NCI-H2081 (cell line): Measurements from ENCODE around the gene ADAM19.

Experiments used
- DNase-seq, 2 experiments: peaks; one replicate each; lab custom pipeline; 2025; lab: John Stamatoyannopoulos, UW

The ADAM19 gene, protein sequence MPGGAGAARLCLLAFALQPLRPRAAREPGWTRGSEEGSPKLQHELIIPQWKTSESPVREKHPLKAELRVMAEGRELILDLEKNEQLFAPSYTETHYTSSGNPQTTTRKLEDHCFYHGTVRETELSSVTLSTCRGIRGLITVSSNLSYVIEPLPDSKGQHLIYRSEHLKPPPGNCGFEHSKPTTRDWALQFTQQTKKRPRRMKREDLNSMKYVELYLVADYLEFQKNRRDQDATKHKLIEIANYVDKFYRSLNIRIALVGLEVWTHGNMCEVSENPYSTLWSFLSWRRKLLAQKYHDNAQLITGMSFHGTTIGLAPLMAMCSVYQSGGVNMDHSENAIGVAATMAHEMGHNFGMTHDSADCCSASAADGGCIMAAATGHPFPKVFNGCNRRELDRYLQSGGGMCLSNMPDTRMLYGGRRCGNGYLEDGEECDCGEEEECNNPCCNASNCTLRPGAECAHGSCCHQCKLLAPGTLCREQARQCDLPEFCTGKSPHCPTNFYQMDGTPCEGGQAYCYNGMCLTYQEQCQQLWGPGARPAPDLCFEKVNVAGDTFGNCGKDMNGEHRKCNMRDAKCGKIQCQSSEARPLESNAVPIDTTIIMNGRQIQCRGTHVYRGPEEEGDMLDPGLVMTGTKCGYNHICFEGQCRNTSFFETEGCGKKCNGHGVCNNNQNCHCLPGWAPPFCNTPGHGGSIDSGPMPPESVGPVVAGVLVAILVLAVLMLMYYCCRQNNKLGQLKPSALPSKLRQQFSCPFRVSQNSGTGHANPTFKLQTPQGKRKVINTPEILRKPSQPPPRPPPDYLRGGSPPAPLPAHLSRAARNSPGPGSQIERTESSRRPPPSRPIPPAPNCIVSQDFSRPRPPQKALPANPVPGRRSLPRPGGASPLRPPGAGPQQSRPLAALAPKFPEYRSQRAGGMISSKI

GRCh38 chr5:157575381-157576020, at the start of gene ADAM19:
TSS of gene ADAM19 (minus strand) at chr5:157575775. CDS start at chr5:157575696, 79 bp downstream.
- DNase-seq, result peak; percentile 14 to 25

GRCh38 chr5:157624144-157624543, 48.6 kb upstream of the ADAM19 start:
- DNase-seq, result no peak

GRCh38 chr5:157620776-157621175, 45.2 kb upstream of the ADAM19 start:
- DNase-seq, result no peak

DNA sequence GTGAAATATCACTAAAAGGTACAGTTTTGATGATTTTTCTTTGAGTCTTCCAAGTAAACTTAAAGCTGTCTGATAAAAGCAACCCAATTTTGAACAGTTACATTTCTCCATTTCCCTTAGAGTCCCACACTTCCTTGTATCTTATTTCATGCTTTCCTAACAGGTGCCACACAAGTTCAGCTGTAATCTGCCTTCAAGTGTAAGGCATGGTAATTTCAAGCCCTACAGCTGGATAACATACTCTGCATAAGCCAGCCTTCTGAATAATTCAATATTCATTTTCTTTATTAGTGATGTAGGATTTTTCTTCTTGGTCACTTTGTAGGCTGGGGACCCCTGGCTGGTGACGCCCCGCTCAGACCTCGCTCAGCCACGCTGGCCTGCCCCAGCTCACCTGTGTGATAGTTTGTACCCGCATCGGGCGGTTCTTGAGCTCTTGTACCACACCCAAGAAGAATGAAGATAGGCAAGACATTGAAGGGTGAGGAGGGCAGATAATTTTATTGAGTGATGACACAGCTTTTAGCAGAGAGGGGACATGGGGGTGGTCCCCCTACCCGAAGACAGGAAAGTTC, 42.7 kb upstream of the ADAM19 start:
- DNase-seq, result no peak

DNA sequence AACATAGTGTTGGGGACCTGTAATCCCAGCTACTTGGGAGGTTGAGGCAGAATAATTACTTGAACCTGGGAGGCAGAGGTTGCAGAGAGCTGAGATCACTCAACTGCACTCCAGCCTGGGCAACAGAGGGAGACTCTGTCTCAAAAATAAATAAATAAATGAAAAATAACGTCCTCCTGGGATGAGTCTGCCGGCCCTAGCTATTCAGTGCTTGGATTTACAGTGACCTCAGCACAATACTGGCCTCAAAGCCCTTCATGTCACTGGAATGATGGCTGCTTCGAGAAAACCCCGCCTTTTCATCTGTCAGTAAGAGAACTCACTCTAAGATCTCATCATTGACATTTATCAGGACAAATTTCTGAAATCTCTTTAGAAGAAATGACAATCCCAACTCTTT, 41.2 kb upstream of the ADAM19 start:
- no peak for DNase-seq

- DNase-seq, result no peak
Observed at GRCh38 chr5:157613385-157614245, 38.0 kb upstream of the ADAM19 start.

DNA sequence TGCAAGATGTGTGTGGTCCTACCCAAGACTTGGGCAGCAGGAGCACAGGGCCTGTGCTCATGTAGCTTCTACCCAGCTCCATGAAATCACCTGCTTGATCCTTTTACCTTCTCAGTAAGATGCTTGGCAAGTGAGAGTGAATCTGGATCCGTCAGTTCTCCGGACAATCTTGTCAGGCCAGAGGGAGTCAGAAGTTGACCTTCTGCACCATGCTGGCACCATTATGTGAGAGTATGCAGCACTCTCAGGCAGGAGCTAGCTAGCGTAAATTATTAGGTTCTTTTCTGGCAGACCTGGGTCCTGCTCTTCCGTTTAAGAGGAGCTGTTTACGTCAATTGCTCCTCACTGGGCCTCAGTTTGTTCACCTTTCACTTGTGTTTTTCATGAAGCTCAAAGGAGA, 37.0 kb upstream of the ADAM19 start:
- DNase-seq, result no peak

GRCh38 chr5:157611571-157612476, 36.2 kb upstream of the ADAM19 start:
- peak in 1 of 2 experiments; percentile 46 for DNase-seq

DNA sequence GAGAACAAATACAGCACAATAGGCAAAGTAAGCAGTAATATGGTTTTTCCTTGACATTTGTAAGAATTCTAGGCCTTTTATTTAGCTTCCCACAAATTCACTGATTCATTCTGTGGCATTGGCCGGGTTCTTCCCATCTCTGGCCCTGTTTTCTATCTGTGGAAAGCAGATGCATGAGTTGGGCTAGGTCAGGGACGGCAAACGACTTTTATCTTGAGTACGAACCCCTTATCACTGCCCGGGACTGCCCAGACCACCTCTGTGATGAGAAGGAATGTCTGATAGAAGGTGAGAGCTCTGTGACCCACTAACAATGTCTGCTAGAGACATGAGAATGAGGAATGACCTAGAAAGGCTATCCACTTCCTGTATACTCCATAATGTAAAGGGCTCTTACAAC, 35.4 kb upstream of the ADAM19 start:
- no peak for DNase-seq

DNA sequence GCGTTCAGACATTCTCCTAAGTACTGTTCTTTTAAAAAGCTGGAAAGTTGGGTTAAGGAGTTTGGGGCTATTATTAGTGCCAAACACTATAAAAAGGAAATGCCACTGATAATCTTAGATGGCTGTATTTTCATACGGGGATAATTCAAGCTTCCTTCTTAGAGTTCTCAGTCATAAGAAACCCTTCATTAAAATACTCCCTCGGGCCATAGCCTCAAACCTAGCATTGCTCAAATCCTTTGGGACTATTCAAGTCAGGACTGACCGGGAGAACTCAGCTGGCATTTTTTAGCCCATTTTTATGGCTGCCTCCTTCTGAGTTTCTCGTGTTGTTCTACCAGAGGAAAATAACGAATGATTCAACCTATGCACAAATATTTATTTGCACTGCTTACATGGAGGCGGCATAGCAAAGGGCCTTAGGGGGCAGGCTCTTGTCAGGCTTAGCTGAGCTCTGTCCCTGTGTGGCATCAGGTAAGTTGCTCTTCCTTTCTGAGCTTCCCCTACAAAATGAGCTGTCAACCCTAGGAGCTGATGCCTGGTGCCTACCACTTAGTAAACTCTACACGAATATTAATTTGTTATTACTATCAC, 33.5 kb upstream of the ADAM19 start:
- no peak for DNase-seq

- DNase-seq, result no peak
Observed at GRCh38 chr5:157607371-157608161, 32.0 kb upstream of the ADAM19 start.

- DNase-seq, result no peak
Observed at GRCh38 chr5:157606046-157606445, 30.5 kb upstream of the ADAM19 start.

- DNase-seq, result peak in 1 of 2 experiments; percentile 10
Observed at GRCh38 chr5:157603333-157604190, 28.0 kb upstream of the ADAM19 start.

DNA sequence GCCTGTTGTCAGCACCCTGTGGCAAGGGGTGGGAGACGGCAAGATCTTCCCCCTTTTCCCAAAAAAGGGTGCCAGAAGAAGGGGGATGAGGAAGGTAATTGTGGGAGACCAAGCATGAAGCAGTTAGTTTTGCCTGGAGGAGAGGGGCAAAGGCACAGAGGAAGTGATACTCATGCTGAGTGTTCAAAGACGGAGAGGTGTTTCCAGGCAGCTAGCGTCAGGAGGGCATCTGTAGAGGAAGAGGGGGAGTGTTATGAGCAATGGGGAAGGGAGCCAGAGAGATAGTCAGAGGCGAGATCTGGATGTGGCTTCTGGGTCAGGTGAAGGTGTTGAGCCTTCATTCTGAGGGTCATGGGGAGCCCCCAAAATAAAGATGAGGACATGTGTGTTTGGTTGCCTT, 26.9 kb upstream of the ADAM19 start:
- DNase-seq, result no peak

- no peak for DNase-seq
Observed at GRCh38 chr5:157600252-157600651, 24.7 kb upstream of the ADAM19 start.

DNA sequence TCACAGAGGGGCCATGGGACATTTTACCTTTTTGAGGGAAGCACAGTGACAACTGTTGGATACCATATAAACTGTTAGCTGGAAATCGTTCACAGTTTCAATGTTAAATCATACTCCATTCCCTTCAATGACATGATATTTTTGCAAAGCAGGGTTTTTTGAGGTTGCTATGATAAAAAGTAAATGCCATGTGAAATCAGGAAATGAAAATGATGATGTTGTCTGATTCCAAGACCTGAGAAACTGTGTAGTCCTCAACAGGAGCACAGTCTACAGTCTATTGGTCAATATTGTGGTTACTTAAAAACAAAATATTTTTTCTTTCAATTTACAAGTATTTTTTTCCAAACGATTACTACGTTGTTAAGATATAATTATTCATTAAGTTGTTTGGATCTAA, 24.0 kb upstream of the ADAM19 start:
- DNase-seq, result no peak

DNA sequence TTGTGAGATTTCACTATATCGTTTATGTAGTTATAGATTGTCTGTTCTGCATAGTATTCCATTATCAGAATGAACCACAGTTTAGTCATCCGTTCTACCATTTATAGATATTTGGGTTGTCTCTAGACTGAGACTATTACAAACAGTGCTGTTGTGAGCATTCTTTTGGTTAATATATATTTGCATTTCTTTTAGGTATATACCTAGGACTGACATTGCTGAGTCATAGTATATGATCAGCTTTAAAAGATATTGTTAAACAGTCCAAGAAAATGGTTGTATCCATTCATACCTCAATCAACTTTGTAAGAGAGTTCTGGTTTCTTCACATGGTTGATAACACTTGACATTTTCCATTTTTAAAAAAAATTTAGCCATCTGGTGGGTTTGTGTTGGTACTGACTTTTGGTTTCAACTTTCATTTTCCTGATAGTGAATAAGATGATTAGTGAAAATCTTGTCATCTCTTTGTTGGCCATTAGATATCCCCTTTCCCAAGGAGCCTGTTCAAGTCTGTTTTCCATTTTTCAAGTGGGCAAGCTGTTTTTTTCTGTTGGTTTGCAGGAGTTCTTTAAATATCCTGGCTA, 22.9 kb upstream of the ADAM19 start:
- DNase-seq, result no peak
